Amniotic epithelial cell (primary cell): ENCODE results near the gene FAM124B.

Experiments used
- DNase-seq: peaks from one replicate; pipeline ENCODE4 v3.0.0-alpha.2; 2010; ENCODE audit warnings: low read depth

FAM124B gene

GRCh38 chr2:224335991-224336390 is 65.9 kb downstream of the FAM124B start:
- no peak for DNase-seq

- no peak for DNase-seq
Measured at GRCh38 chr2:224334726-224335125, 67.2 kb downstream of the FAM124B start.

- no peak for DNase-seq
Measured at GRCh38 chr2:224333726-224334482, 68.0 kb downstream of the FAM124B start.

- no peak for DNase-seq
Measured at GRCh38 chr2:224331698-224332097, 70.2 kb downstream of the FAM124B start.

GRCh38 chr2:224328798-224329197 is 73.1 kb downstream of the FAM124B start:
- no peak for DNase-seq
